Vein endothelial cell (primary cell): ENCODE results near the gene OR52H1. TPM values are rescaled to one million over a fixed set of nuclear protein-coding genes. Genes with fewer than 3 reads are reported as not detected.

ENCODE experiments used
- total RNA-seq: library from RNA; depleted of rRNA; stranded (reverse); fragments of >200 nt; gene quantifications from 2 replicates; pipeline ENCODE4 v1.2.3, GENCODE V29; 2012

The OR52H1 gene
- total RNA-seq, result 0.65 TPM in 1 of 2 replicates, not detected in the other

DNA sequence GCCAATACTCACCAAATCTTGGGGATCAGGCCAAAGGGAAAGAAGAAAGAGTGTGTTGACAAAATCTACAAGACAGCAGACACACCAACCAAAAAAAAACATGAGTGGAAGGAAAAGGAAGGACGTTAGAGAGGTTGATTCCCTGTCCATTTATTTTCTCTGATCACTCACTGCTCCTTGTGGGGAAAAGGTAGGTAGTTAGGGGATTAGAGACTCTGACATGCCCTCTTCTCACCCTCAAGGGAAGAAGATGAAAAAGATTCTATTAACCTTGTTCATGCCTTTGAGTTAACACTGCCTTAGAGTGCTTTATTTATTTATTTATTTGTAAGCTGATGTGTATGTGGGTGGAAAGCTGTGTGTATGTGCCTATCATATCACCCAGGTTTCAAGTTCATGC lies at the start of gene OR52H1:
Gene OR52H1, minus strand, starts transcription at position 101 of the 400 bp plus-strand sequence. CDS start 3,035 bp downstream, outside the sequence.

DNA sequence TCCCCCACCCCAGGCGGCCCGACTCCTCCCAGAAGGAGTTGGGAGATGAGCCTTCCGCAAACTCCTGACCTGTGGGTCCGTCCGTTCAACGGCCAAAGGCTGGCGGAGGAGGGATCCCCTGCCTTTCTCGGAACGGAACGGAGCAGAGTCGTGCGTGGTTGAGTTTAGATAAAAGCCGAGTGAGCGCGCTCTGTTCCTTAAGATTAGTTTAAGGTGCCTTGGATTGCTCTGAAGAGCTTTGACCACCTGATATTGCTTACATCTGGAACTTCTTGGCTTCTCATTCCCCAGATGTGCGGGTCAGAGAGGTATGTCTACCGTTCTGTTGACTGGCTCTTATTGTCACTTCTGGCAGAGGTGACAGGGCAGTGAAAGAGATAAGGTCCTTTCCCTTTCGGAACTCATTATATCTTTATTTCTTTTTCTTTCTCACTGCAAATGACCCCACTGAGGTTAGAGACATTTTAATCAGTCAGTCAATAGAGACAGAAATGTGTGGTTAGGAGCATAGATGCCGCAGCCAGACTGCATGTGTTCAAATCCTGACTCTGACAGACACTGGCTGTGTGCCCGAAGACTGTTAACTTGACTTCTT lies 48.4 kb upstream of the OR52H1 start, which contains the start of gene TRIM6:
Gene TRIM6, plus strand, starts transcription at position 31 of the 595 bp plus-strand sequence. Its CDS starts 261 bp downstream, at position 292.

DNA sequence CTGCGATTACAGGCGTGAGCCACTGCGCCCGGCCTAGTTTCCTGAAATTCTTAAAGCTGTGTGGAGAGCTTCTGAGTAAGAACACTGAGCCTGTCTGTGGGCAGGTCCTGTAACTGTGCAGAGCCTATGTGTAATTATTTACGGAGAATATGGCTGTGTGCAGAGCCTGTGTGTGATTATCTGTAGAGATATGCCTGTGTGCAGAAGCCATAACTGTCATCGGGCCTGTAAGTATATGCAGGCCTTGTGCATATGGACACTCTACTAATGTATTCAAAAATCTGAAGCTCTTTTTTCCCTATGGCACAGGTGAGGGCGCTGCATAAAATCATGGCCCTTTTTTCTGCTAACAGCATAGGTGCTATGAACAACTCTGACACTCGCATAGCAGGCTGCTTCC lies 32.2 kb upstream of the OR52H1 start, which contains the start of gene OR52B6:
Gene OR52B6, plus strand, starts transcription at position 301 of the 400 bp plus-strand sequence. Its CDS starts 0 bp downstream, at position 301.

DNA sequence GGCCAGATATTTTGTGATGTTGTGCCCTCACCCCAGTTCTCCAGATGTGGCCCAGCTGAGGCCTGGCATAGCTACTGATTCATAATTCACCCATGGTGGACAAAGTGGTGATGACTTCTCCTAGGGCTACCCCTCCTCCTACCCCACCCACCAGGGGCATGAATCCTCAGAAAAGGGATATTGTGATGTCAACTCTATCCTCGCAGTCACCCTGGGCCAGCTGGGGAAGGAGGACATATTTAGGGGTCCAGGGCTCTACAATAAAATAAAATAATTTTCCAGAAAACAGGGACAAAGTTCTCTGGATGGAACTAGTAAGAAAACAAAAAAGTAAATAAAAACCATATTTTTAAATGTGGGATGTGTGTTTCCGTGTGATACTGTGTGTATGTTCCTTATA lies 31.7 kb downstream of the OR52H1 start, which contains the start of gene UBQLNL:
Gene UBQLNL, minus strand, starts transcription at position 101 of the 400 bp plus-strand sequence. CDS start 258 bp downstream, outside the sequence.

GRCh38 chr11:5509803-5510202 lies 38.5 kb downstream of the OR52H1 start, which contains the start of gene UBQLN3:
Gene UBQLN3 (minus strand): TSS chr11:5509957. CDS start chr11:5509558, 399 bp downstream.

Other genes with a start within 250 kb of the OR52H1 start
- not detected in 2 replicates for gene OR51B4, start 246.6 kb downstream of the OR52H1 start, total RNA-seq
- not detected in 2 replicates for gene OR51B2, start 224.2 kb downstream of the OR52H1 start, total RNA-seq
- not detected in 2 replicates for gene OR51B5, start 205.0 kb downstream of the OR52H1 start, total RNA-seq
- not detected in 2 replicates for gene OR51B6, start 197.0 kb downstream of the OR52H1 start, total RNA-seq
- not detected in 2 replicates for gene OR51M1, start 164.7 kb downstream of the OR52H1 start, total RNA-seq
- not detected in 2 replicates for gene OR51Q1, start 126.4 kb downstream of the OR52H1 start, total RNA-seq
- gene OR51I1, start 107.0 kb downstream of the OR52H1 start, total RNA-seq, result not detected in 2 replicates
- not detected in 2 replicates for gene OR51I2, start 99.2 kb downstream of the OR52H1 start, total RNA-seq
- gene OR52D1, start 59.9 kb downstream of the OR52H1 start, total RNA-seq, result not detected in 2 replicates
- not detected in 2 replicates for gene UBQLN3, start 38.6 kb downstream of the OR52H1 start, total RNA-seq
- under 0.01 and 0.10 TPM in 2 replicates for gene UBQLNL, start 31.8 kb downstream of the OR52H1 start, total RNA-seq
- gene OR52B6, start 32.3 kb upstream of the OR52H1 start, total RNA-seq, result not detected in 2 replicates
- gene TRIM6, start 48.1 kb upstream of the OR52H1 start, total RNA-seq, result 2.1 and 2.3 TPM in 2 replicates
- gene TRIM34, start 76.5 kb upstream of the OR52H1 start, total RNA-seq, result 11.3 and 13.1 TPM in 2 replicates
- 81.9 and 89.2 TPM in 2 replicates for gene TRIM5, start 136.5 kb upstream of the OR52H1 start, total RNA-seq
- 112 and 131 TPM in 2 replicates for gene TRIM22, start 141.2 kb upstream of the OR52H1 start, total RNA-seq
- not detected in 2 replicates for gene OR56B1, start 187.9 kb upstream of the OR52H1 start, total RNA-seq
- gene OR52N4, start 205.7 kb upstream of the OR52H1 start, total RNA-seq, result not detected in 2 replicates
- not detected in 2 replicates for gene OR52N5, start 234.8 kb upstream of the OR52H1 start, total RNA-seq
- not detected in 2 replicates for gene OR52N1, start 242.7 kb upstream of the OR52H1 start, total RNA-seq